ENCODE data around the gene NXT1. TPM values are rescaled to one million over a fixed set of nuclear protein-coding genes. Genes with fewer than 3 reads are reported as not detected.

NXT1 gene
- total RNA-seq, 1 experiment from 2014 or later, result 7.9 TPM

DNA sequence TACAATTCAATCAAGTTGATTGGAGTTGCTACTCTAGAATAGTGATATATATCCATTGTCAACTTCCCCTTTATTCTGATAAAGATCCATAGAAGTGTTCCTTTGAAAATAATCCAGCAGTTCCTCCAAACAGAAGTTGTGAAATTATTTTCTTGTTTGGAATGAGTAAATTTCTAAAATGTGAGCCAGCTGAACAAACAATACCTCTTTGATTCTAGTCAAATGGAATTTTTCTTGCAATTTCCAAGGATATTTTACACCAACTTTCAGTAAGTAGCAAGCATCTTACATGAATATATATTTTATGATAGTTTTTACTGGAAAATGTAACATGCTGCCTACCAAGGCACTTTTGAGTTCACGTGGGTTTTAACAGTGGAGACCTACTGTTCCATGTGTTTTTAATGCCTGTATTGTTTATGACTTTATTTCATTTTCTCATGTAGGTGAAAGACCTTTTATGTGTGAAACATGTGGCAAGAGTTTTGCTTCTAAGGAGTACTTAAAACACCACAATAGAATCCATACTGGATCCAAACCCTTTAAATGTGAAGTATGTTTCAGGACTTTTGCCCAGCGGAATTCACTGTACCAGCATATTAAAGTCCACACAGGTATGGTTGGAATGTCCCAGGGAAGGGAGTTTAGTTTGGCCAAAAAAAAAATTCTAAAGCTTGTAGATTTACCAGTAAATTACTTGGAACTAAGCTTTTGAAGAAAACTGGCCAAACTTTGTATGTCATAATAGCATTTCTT is 17.9 kb downstream of the NXT1 start:
- no peaks in the 10 kb centered on the region for H3K9me3 Mint-ChIP-seq (ENCODE audit: low read depth, unreplicated experiment)
- H3K27ac Mint-ChIP-seq (ENCODE audit: unreplicated experiment), result no peak overlapping the region
- TF ChIP-seq, protein P1, sequence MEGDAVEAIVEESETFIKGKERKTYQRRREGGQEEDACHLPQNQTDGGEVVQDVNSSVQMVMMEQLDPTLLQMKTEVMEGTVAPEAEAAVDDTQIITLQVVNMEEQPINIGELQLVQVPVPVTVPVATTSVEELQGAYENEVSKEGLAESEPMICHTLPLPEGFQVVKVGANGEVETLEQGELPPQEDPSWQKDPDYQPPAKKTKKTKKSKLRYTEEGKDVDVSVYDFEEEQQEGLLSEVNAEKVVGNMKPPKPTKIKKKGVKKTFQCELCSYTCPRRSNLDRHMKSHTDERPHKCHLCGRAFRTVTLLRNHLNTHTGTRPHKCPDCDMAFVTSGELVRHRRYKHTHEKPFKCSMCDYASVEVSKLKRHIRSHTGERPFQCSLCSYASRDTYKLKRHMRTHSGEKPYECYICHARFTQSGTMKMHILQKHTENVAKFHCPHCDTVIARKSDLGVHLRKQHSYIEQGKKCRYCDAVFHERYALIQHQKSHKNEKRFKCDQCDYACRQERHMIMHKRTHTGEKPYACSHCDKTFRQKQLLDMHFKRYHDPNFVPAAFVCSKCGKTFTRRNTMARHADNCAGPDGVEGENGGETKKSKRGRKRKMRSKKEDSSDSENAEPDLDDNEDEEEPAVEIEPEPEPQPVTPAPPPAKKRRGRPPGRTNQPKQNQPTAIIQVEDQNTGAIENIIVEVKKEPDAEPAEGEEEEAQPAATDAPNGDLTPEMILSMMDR (IDR thresholded peaks at IDR 0.05; ENCODE audit: unreplicated experiment), result no peak
- intact Hi-C loops (cut with micrococcal nuclease; ENCODE audit: unreplicated experiment), result loop anchor here (10.0 kb wide), 1 partner anchor 46 kb away; no protein-coding TSS in a partner anchor
- H3K36me3 Mint-ChIP-seq (ENCODE audit: insufficient read depth, unreplicated experiment), result peaks cover 6% of the 10 kb centered on the region
- peaks cover 7% of the 10 kb centered on the region for H3K4me1 Mint-ChIP-seq (ENCODE audit: low read depth, unreplicated experiment)
- no peak overlapping the region for H3K4me3 Mint-ChIP-seq (ENCODE audit: low read depth, unreplicated experiment)
- no peaks in the 10 kb centered on the region for H3K27me3 Mint-ChIP-seq (ENCODE audit: unreplicated experiment)
- no peak for DNase-seq
- CTCF ChIA-PET, result no interaction called here
- BruUV-seq (replicated peaks), result no TSS peak

GRCh38 chr20:23369072-23369823 is 18.7 kb downstream of the NXT1 start:
- no peak for DNase-seq
- H3K4me1 Mint-ChIP-seq (ENCODE audit: low read depth, unreplicated experiment), result peaks cover 6% of the 10 kb centered on the region
- no TSS peak for BruUV-seq (replicated peaks)
- intact Hi-C loops (cut with micrococcal nuclease; ENCODE audit: unreplicated experiment), result loop anchor here (10.0 kb wide), 1 partner anchor 46 kb away; no protein-coding TSS in a partner anchor
- CTCF ChIA-PET, result no interaction called here
- no peak overlapping the region for H3K27ac Mint-ChIP-seq (ENCODE audit: unreplicated experiment)
- no peaks in the 10 kb centered on the region for H3K27me3 Mint-ChIP-seq (ENCODE audit: unreplicated experiment)
- no peak overlapping the region for H3K4me3 Mint-ChIP-seq (ENCODE audit: low read depth, unreplicated experiment)
- H3K36me3 Mint-ChIP-seq (ENCODE audit: insufficient read depth, unreplicated experiment), result peaks cover 6% of the 10 kb centered on the region
- no peaks in the 10 kb centered on the region for H3K9me3 Mint-ChIP-seq (ENCODE audit: low read depth, unreplicated experiment)
- TF ChIP-seq, protein P1 (IDR thresholded peaks at IDR 0.05; ENCODE audit: unreplicated experiment), result no peak

GRCh38 chr20:23370274-23370673 is 19.7 kb downstream of the NXT1 start:
- BruUV-seq (replicated peaks), result no TSS peak
- intact Hi-C loops (cut with micrococcal nuclease; ENCODE audit: unreplicated experiment), result no loop called here
- Mint-ChIP-seq H3K9me3 (ENCODE audit: low read depth, unreplicated experiment) (no peaks in the 10 kb centered on the region), H3K36me3 (ENCODE audit: insufficient read depth, unreplicated experiment) (no peaks in the 10 kb centered on the region), H3K4me1 (ENCODE audit: low read depth, unreplicated experiment) (no peaks in the 10 kb centered on the region), H3K4me3 (ENCODE audit: low read depth, unreplicated experiment) (no peak overlapping the region), H3K27ac (ENCODE audit: unreplicated experiment) (no peak overlapping the region), H3K27me3 (ENCODE audit: unreplicated experiment) (no peaks in the 10 kb centered on the region)
- TF ChIP-seq, protein P1 (IDR thresholded peaks at IDR 0.05; ENCODE audit: unreplicated experiment), result no peak
- CTCF ChIA-PET, result interaction anchor here (0.6 kb wide), 1 partner anchor 253 kb away, joined by 3 read pairs; no protein-coding TSS in a partner anchor
- no peak for DNase-seq

- CTCF ChIA-PET, result interaction anchor here (0.6 kb wide), 1 partner anchor 252 kb away, joined by 3 read pairs; no protein-coding TSS in a partner anchor
- H3K4me3 Mint-ChIP-seq (ENCODE audit: low read depth, unreplicated experiment), result no peak overlapping the region
Observed at GRCh38 chr20:23370873-23371272, 20.3 kb downstream of the NXT1 start.

More at GRCh38 chr20:23370873-23371272, 20.3 kb downstream of the NXT1 start:
- no peaks in the 10 kb centered on the region for H3K36me3 Mint-ChIP-seq (ENCODE audit: insufficient read depth, unreplicated experiment)
- TF ChIP-seq, protein P1 (IDR thresholded peaks at IDR 0.05; ENCODE audit: unreplicated experiment), result no peak
- no TSS peak for BruUV-seq (replicated peaks)
- H3K27ac Mint-ChIP-seq (ENCODE audit: unreplicated experiment), result no peak overlapping the region
- no peak for DNase-seq
- intact Hi-C loops (cut with micrococcal nuclease; ENCODE audit: unreplicated experiment), result no loop called here
- H3K4me1 Mint-ChIP-seq (ENCODE audit: low read depth, unreplicated experiment), result no peaks in the 10 kb centered on the region
- no peaks in the 10 kb centered on the region for H3K9me3 Mint-ChIP-seq (ENCODE audit: low read depth, unreplicated experiment)
- no peaks in the 10 kb centered on the region for H3K27me3 Mint-ChIP-seq (ENCODE audit: unreplicated experiment)
